PC-3 (cell line): Measurements from ENCODE around the gene C16orf92. TPM values are rescaled to one million over a fixed set of nuclear protein-coding genes. Genes with fewer than 3 reads are reported as not detected.

Experiments
- ATAC-seq: fragments of 200-7000 bp; cut with Tn5 transposase; 2 replicates; pipeline ENCODE4 v1.9.1; 2020; ENCODE audit warnings: mild to moderate bottlenecking, moderate library complexity
- BruUV-seq: library from RNA; stranded (reverse); fragments of 400-500 nt; replicated peaks from 2 replicates; lab custom pipeline; 2021; lab: Mats Ljungman, UMichigan
- CTCF ChIA-PET: fragments of 300-600 bp; sonication (Branson Sonifier 250); formaldehyde crosslinking; loops from one replicate; lab custom pipeline; 2022; ENCODE audit warnings: antibody characterized with exemption; lab: Charles Lee
- POLR2A ChIA-PET: fragments of 300-600 bp; sonication (Branson Sonifier 250); formaldehyde crosslinking; loops from one replicate; lab custom pipeline; 2022; ENCODE audit warnings: antibody characterized with exemption; ENCODE audit not compliant: unreplicated experiment; lab: Charles Lee
- DNase-seq: peaks from one replicate; pipeline ENCODE4 v3.0.0-alpha.2; 2015
- H2AFZ ChIP-seq: fragments of 300-600 bp; sonication (generic); 2 replicates; pipeline ENCODE4 v1.6.0; 2016; ENCODE audit warnings: antibody characterized with exemption, low read length
- H3F3A ChIP-seq: fragments of 300-600 bp; sonication (generic); one replicate; pipeline ENCODE4 v1.6.0; 2017; ENCODE audit warnings: antibody characterized with exemption, low read length, control low read depth, mild to moderate bottlenecking; ENCODE audit not compliant: unreplicated experiment
- H3K27ac ChIP-seq: fragments of 300-600 bp; sonication (generic); 2 replicates; pipeline ENCODE4 v1.5.1; 2016; ENCODE audit warnings: mild to moderate bottlenecking, low read length
- H3K27me3 ChIP-seq: fragments of 300-600 bp; sonication (generic); 2 replicates; pipeline ENCODE4 v1.6.1; 2016; ENCODE audit warnings: low read length, mixed read lengths
- H3K36me3 ChIP-seq: fragments of 300-600 bp; sonication (generic); 2 replicates; pipeline ENCODE4 v1.6.1; 2016; ENCODE audit warnings: low read depth, mixed run types, low read length, mixed read lengths
- H3K4me1 ChIP-seq: fragments of 300-600 bp; sonication (generic); 2 replicates; pipeline ENCODE4 v1.5.1; 2016; ENCODE audit warnings: low read length; ENCODE audit not compliant: insufficient read depth
- H3K4me2 ChIP-seq: fragments of 300-600 bp; sonication (generic); 2 replicates; pipeline ENCODE4 v1.6.0; 2016; ENCODE audit warnings: low read length
- H3K4me3 ChIP-seq: fragments of 300-600 bp; sonication (generic); 2 replicates; pipeline ENCODE4 v1.5.1; 2016; ENCODE audit warnings: mild to moderate bottlenecking, low read length, mixed read lengths
- H3K79me2 ChIP-seq: fragments of 300-600 bp; sonication (generic); 2 replicates; pipeline ENCODE4 v1.6.1; 2017; ENCODE audit warnings: low read length, mixed read lengths
- H3K9ac ChIP-seq: fragments of 300-600 bp; sonication (generic); 2 replicates; pipeline ENCODE4 v1.6.0; 2016; ENCODE audit warnings: mild to moderate bottlenecking, low read length
- H3K9me2 ChIP-seq: fragments of 300-600 bp; sonication (generic); replicated peaks from 2 replicates; pipeline ENCODE4 v1.6.1; 2016; ENCODE audit warnings: mixed run types, low read length, mixed read lengths
- H3K9me3 ChIP-seq: fragments of 300-600 bp; sonication (generic); 2 replicates; pipeline ENCODE4 v1.6.1; 2016; ENCODE audit warnings: low read length, mixed read lengths
- H4K20me1 ChIP-seq: fragments of 300-600 bp; sonication (generic); 2 replicates; pipeline ENCODE4 v1.6.1; 2016; ENCODE audit warnings: low read length, mixed read lengths
- EZH2 ChIP-seq: fragments of 300-600 bp; sonication (generic); IDR thresholded peaks from one replicate; pipeline ENCODE4 v1.6.1; 2017; ENCODE audit warnings: antibody characterized with exemption, mild to moderate bottlenecking, low read length; ENCODE audit not compliant: unreplicated experiment
- EZH2phosphoT487 ChIP-seq: fragments of 300-600 bp; sonication (generic); IDR thresholded peaks from 2 replicates; pipeline ENCODE4 v1.6.1; 2018; ENCODE audit warnings: mild to moderate bottlenecking, antibody characterized with exemption, low read length, borderline replicate concordance
- intact Hi-C: fragments of 100-400 bp; cut with micrococcal nuclease; formaldehyde crosslinking; loops from 2 replicates; pipeline ENCODE4 v1.9.0; 2023
- total RNA-seq: library from RNA; depleted of rRNA; stranded (reverse); fragments of >200 nt; gene quantifications from 2 replicates; pipeline ENCODE4 v1.2.3, GENCODE V29; 2014
- TF ChIP-seq, protein P1 (sequence below): fragments of 300-600 bp; sonication (generic); conservative IDR thresholded peaks from 2 replicates; pipeline ENCODE4 v1.5.1; 2017; ENCODE audit warnings: antibody characterized with exemption, low read depth, mild to moderate bottlenecking, low read length

The C16orf92 gene
- total RNA-seq, 1 experiment from 2014 or later, result not detected

DNA sequence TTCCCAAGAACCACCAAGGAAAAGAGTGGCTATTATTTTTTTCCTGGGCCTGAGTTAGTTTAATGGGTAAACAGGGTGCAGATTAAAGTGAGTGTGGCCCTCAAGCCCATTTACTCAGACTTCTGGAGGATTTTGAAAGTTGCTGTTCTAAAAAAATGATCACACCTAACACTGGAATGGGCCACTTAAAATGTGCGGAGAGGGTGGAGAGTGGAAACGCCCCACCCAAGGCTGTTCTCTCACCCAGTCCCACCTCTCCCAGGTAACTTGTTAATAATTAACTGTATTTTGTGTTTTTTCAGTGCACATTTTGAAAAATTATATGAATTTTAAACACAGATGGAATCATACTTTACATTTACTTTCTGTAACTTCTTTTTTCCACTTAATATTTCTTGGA lies 33.0 kb upstream of the C16orf92 start:
- Histone ChIP-seq H4K20me1 (no peaks in the 10 kb centered on the region), H2AFZ (no peak overlapping the region), H3K27me3 (no peaks in the 10 kb centered on the region), H3K36me3 (peaks cover 8% of the 10 kb centered on the region), H3K4me3 (no peak overlapping the region), H3K4me1 (peaks cover 11% of the 10 kb centered on the region), H3K27ac (no peak overlapping the region), H3K4me2 (no peak overlapping the region), H3K9ac (no peak overlapping the region), H3K9me3 (no peaks in the 10 kb centered on the region), H3F3A (no peaks in the 10 kb centered on the region), H3K79me2 (no peaks in the 10 kb centered on the region), H3K9me2 (no peaks in the 10 kb centered on the region)
- ChIA-PET POLR2A (no interaction called here), CTCF (no interaction called here)
- TF ChIP-seq EZH2 (no peak), EZH2phosphoT487 (no peak)
- TF ChIP-seq, protein P1, sequence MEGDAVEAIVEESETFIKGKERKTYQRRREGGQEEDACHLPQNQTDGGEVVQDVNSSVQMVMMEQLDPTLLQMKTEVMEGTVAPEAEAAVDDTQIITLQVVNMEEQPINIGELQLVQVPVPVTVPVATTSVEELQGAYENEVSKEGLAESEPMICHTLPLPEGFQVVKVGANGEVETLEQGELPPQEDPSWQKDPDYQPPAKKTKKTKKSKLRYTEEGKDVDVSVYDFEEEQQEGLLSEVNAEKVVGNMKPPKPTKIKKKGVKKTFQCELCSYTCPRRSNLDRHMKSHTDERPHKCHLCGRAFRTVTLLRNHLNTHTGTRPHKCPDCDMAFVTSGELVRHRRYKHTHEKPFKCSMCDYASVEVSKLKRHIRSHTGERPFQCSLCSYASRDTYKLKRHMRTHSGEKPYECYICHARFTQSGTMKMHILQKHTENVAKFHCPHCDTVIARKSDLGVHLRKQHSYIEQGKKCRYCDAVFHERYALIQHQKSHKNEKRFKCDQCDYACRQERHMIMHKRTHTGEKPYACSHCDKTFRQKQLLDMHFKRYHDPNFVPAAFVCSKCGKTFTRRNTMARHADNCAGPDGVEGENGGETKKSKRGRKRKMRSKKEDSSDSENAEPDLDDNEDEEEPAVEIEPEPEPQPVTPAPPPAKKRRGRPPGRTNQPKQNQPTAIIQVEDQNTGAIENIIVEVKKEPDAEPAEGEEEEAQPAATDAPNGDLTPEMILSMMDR, result no peak
- ATAC-seq (no peak), DNase-seq (no peak)
- intact Hi-C loops, result no loop called here
- BruUV-seq, result no TSS peak

DNA sequence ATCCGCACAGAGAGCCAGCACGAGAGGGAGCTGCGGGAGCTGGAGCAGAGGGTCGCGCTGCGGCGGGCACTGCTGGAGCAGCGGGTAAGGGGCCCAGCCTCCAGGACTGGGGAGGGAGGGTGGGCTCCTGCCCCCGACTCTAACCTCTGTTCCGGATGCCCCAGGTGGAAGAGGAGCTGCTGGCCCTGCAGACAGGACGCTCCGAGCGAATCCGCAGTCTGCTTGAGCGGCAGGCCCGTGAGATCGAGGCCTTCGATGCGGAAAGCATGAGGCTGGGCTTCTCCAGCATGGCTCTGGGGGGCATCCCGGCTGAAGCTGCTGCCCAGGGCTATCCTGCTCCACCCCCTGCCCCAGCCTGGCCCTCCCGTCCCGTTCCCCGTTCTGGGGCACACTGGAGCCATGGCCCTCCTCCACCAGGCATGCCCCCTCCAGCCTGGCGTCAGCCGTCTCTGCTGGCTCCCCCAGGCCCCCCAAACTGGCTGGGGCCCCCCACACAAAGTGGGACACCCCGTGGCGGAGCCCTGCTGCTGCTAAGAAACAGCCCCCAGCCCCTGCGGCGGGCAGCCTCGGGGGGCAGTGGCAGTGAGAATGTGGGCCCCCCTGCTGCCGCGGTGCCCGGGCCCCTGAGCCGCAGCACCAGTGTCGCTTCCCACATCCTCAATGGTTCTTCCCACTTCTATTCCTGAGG lies 32.0 kb upstream of the C16orf92 start:
- H3K4me2 ChIP-seq, result no peak overlapping the region
- no peaks in the 10 kb centered on the region for H3K27me3 ChIP-seq
- H3K9ac ChIP-seq, result no peak overlapping the region
- H3K27ac ChIP-seq, result no peak overlapping the region
- DNase-seq (no peak), ATAC-seq (no peak)
- H3K9me3 ChIP-seq, result no peaks in the 10 kb centered on the region
- CTCF ChIA-PET, result no interaction called here
- no peaks in the 10 kb centered on the region for H4K20me1 ChIP-seq
- no TSS peak for BruUV-seq
- H3K79me2 ChIP-seq, result no peaks in the 10 kb centered on the region
- intact Hi-C loops, result no loop called here
- no peaks in the 10 kb centered on the region for H3K9me2 ChIP-seq
- TF ChIP-seq EZH2phosphoT487 (no peak), EZH2 (no peak)
- TF ChIP-seq, protein P1, result no peak
- no peak overlapping the region for H3K4me3 ChIP-seq
- H3K4me1 ChIP-seq, result peaks cover 19% of the 10 kb centered on the region
- no peak overlapping the region for H2AFZ ChIP-seq
- H3F3A ChIP-seq, result no peaks in the 10 kb centered on the region
- POLR2A ChIA-PET, result no interaction called here
- peaks cover 8% of the 10 kb centered on the region; the same call in 1 of the 2 replicates for H3K36me3 ChIP-seq

DNA sequence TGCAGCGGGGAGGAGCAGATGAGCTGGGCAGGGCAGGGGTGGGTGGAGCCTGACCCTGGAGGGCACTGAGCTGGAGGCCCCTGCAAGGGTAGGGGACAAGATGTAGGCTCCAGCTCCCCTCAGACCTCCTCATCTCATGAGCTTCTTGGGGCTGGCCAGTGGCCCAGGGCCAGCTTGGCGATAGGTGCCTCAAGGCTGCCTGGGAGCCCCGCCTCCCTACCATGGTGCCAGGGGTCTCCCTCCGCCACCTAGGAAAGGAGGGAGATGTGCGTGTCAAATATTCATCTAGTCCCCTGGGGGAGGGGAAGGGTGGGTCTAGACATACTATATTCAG lies 31.5 kb upstream of the C16orf92 start:
- H3K4me3 ChIP-seq, result no peak overlapping the region
- H3K4me2 ChIP-seq, result no peak overlapping the region
- H3K4me1 ChIP-seq, result peaks cover 19% of the 10 kb centered on the region
- no peak overlapping the region for H3K27ac ChIP-seq
- BruUV-seq, result no TSS peak
- TF ChIP-seq EZH2phosphoT487 (no peak), EZH2 (no peak)
- TF ChIP-seq, protein P1, result no peak
- H4K20me1 ChIP-seq, result no peaks in the 10 kb centered on the region
- DNase-seq (no peak), ATAC-seq (no peak)
- ChIA-PET POLR2A (no interaction called here), CTCF (no interaction called here)
- H3K27me3 ChIP-seq, result no peaks in the 10 kb centered on the region
- H3K36me3 ChIP-seq, result peaks cover 8% of the 10 kb centered on the region; the same call in 1 of the 2 replicates
- H3K79me2 ChIP-seq, result peaks cover 4% of the 10 kb centered on the region
- H3K9me3 ChIP-seq, result no peaks in the 10 kb centered on the region
- no peak overlapping the region for H2AFZ ChIP-seq
- intact Hi-C loops, result no loop called here
- no peak overlapping the region for H3K9ac ChIP-seq
- no peaks in the 10 kb centered on the region for H3F3A ChIP-seq
- no peaks in the 10 kb centered on the region for H3K9me2 ChIP-seq
